ENCODE results near the gene OAS2. TPM values are rescaled to one million over a fixed set of nuclear protein-coding genes. Genes with fewer than 3 reads are reported as not detected.

OAS2 gene
- total RNA-seq (2014; rRNA removed; shearing (Covaris generic)), result 0.26 and 0.85 TPM in 2 replicates

GRCh38 chr12:112978163-112979040 is at the start of gene OAS2:
Gene OAS2 (plus strand): TSS chr12:112978519. CDS start chr12:112978609, 90 bp downstream.
- peaks cover 4% of the 10 kb centered on the region for H3K4me1 ChIP-seq (replicated peaks)
- H3K4me3 ChIP-seq, result peak within 1 kb of the TSS; percentile 19
- DNase-seq (ENCODE audit: low read depth in 1 of 2, low spot score in 2 of 2), result peak in 1 of 2 experiments; percentile 16
- no peaks in the 10 kb centered on the region for H3K27me3 ChIP-seq (replicated peaks)
- no peaks in the 10 kb centered on the region for H3K36me3 ChIP-seq
- H3K27ac ChIP-seq, result no peak within 1 kb of the TSS
- H3K9me3 ChIP-seq (replicated peaks), result no peaks in the 10 kb centered on the region

GRCh38 chr12:112928978-112929377 is 49.3 kb upstream of the OAS2 start:
- Histone ChIP-seq H3K4me1 (replicated peaks) (no peaks in the 10 kb centered on the region), H3K27ac (no peak overlapping the region), H3K4me3 (no peak overlapping the region), H3K9me3 (replicated peaks) (no peaks in the 10 kb centered on the region), H3K36me3 (no peaks in the 10 kb centered on the region), H3K27me3 (replicated peaks) (no peaks in the 10 kb centered on the region; the same call in 1 of the 2 replicates)
- DNase-seq (ENCODE audit: low read depth in 1 of 2, low spot score in 2 of 2), result no peak

DNA sequence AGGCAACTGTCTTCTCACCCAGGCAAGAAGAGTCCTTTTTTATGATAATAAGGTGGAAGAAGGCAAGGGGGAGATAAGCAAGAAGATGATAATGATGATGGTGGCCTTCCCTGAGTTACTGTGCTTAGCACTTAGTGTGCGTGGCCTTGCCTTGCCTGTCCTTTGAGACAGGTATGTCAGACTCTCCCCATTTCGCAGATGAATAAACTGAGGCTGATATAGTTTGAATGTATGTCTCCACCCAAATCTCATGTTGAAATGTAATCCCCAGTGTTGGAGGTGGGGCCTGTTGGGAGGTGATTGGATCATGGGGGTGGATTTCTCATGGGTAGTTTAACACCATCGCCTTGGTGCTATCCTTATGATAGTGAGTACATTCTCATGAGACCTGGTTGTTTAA is 48.6 kb upstream of the OAS2 start:
- no peak for DNase-seq (ENCODE audit: low read depth in 1 of 2, low spot score in 2 of 2)
- no peaks in the 10 kb centered on the region for H3K9me3 ChIP-seq (replicated peaks)
- H3K4me3 ChIP-seq, result no peak overlapping the region
- no peaks in the 10 kb centered on the region for H3K36me3 ChIP-seq
- no peaks in the 10 kb centered on the region; the same call in 1 of the 2 replicates for H3K27me3 ChIP-seq (replicated peaks)
- no peak overlapping the region for H3K27ac ChIP-seq
- no peaks in the 10 kb centered on the region for H3K4me1 ChIP-seq (replicated peaks)

DNA sequence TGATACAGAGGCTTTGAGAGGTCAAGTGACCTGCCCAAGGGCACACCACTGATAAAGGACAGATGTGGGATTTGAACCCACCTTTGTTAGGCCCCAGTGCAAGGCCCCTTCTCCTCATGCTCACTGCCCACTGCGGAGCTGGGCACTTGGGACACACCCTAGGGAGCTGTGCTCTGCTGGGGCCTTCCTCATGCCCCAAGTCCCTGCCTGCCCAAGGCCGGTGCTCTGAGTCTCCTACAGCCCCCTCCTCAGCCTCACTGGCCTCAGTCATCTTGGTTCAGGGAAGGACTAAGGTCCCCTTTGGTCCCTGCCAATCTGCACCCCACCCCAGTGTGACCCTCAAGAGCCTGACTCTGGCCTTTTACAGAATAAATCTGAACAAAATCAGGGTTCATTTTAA is 48.0 kb upstream of the OAS2 start:
- H3K27ac ChIP-seq, result no peak overlapping the region

DNA sequence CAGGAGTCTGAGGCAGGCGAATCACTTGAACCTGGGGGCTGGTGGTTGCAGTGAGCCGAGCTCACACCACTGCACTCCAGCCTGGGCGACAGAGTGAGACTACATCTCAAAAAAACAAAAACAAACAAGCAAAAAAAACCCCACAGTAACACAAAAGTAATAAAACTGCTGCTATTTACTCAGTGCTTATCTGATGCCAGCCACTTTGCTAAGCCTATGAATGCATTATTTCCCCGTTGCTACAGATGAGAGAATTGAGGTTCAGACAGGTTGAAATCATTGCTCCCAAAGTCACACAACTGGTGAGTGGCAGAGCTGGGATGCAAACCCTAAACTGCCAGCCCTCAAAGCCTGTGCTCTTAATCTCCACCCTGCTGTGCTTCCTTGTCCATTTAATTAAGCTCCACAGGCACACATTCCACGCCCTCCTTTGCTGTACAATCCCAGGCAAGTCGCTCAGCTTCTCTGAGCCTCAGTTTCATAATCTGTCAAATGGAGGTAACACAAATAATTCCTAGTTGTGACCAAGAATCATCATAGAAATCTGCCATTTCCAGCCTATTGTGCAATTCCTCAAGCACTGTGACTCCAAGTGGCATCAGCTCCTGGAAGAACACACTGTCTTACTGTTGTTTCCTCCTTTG is 45.7 kb upstream of the OAS2 start:
- H3K4me3 ChIP-seq, result no peak overlapping the region
- H3K27me3 ChIP-seq (replicated peaks), result no peaks in the 10 kb centered on the region
- H3K4me1 ChIP-seq (replicated peaks), result no peaks in the 10 kb centered on the region
- no peaks in the 10 kb centered on the region for H3K36me3 ChIP-seq
- H3K27ac ChIP-seq, result no peak overlapping the region
- no peak for DNase-seq (ENCODE audit: low read depth in 1 of 2, low spot score in 2 of 2)
- no peaks in the 10 kb centered on the region for H3K9me3 ChIP-seq (replicated peaks)

More for the DNA sequence above, 48.0 kb upstream of the OAS2 start:
- Histone ChIP-seq H3K9me3 (replicated peaks) (no peaks in the 10 kb centered on the region), H3K27me3 (replicated peaks) (no peaks in the 10 kb centered on the region), H3K4me3 (no peak overlapping the region), H3K36me3 (no peaks in the 10 kb centered on the region), H3K4me1 (replicated peaks) (no peaks in the 10 kb centered on the region)
- no peak for DNase-seq (ENCODE audit: low read depth in 1 of 2, low spot score in 2 of 2)

- Histone ChIP-seq H3K9me3 (replicated peaks) (no peaks in the 10 kb centered on the region), H3K4me3 (no peak overlapping the region), H3K27me3 (replicated peaks) (no peaks in the 10 kb centered on the region), H3K27ac (no peak overlapping the region), H3K4me1 (replicated peaks) (0 out of 2 replicates have a peak, but pooled peaks cover 3% of the 10 kb centered on the region), H3K36me3 (no peaks in the 10 kb centered on the region)
- DNase-seq (ENCODE audit: low read depth in 1 of 2, low spot score in 2 of 2), result no peak
Observed at GRCh38 chr12:112933129-112933505, 45.2 kb upstream of the OAS2 start.

GRCh38 chr12:112936264-112936663 is 42.1 kb upstream of the OAS2 start:
- no peak overlapping the region for H3K4me3 ChIP-seq
- no peaks in the 10 kb centered on the region for H3K27me3 ChIP-seq (replicated peaks)
- H3K36me3 ChIP-seq, result no peaks in the 10 kb centered on the region
- H3K9me3 ChIP-seq (replicated peaks), result no peaks in the 10 kb centered on the region
- H3K27ac ChIP-seq, result no peak overlapping the region
- no peak for DNase-seq (ENCODE audit: low read depth in 1 of 2, low spot score in 2 of 2)
- peaks cover 7% of the 10 kb centered on the region; the same call in 1 of the 2 replicates for H3K4me1 ChIP-seq (replicated peaks)

GRCh38 chr12:112936927-112937326 is 41.4 kb upstream of the OAS2 start:
- no peak for DNase-seq (ENCODE audit: low read depth in 1 of 2, low spot score in 2 of 2)
- H3K4me3 ChIP-seq, result no peak overlapping the region
- no peaks in the 10 kb centered on the region for H3K9me3 ChIP-seq (replicated peaks)
- H3K27me3 ChIP-seq (replicated peaks), result no peaks in the 10 kb centered on the region
- no peak overlapping the region for H3K27ac ChIP-seq
- no peaks in the 10 kb centered on the region for H3K36me3 ChIP-seq
- H3K4me1 ChIP-seq (replicated peaks), result peaks cover 7% of the 10 kb centered on the region; the same call in 1 of the 2 replicates

- Histone ChIP-seq H3K36me3 (peaks cover 2% of the 10 kb centered on the region; the same call in 1 of the 2 replicates), H3K9me3 (replicated peaks) (no peaks in the 10 kb centered on the region), H3K27ac (peak within 1 kb of the TSS; percentile 35), H3K4me1 (replicated peaks) (peaks cover 7% of the 10 kb centered on the region; the same call in 1 of the 2 replicates), H3K27me3 (replicated peaks) (no peaks in the 10 kb centered on the region), H3K4me3 (peak within 1 kb of the TSS; percentile 53)
- DNase-seq (ENCODE audit: low read depth in 1 of 2, low spot score in 2 of 2), result peak; percentile 76 to 85
Observed at GRCh38 chr12:112937741-112938719, 40.3 kb upstream of the OAS2 start, which contains the start of gene OAS3. Gene OAS3 (plus strand): TSS chr12:112938474. CDS start chr12:112938531, 57 bp downstream.

DNA sequence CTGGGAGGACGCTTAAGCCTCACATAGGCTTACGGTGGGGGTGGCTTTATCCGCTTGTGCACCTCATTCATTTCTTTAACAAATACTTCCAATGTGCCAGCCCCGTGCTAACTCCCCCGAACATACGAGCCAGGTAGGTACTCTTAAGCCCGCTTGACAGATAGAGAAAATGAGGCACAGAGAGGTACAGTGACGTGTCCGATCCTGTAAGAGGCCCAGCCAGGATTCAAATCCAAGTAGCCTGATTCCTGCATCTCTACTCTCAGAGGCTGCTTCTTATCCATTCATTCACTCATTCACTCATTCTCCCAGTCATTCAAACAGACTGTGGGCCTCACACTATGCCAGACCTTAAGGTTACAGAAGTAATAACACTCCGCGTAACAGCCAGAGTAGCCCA is 39.6 kb upstream of the OAS2 start:
- Histone ChIP-seq H3K9me3 (replicated peaks) (no peaks in the 10 kb centered on the region), H3K27ac (peak overlapping the region; percentile 35), H3K4me3 (peak overlapping the region; percentile 53), H3K27me3 (replicated peaks) (no peaks in the 10 kb centered on the region), H3K36me3 (peaks cover 4% of the 10 kb centered on the region; the same call in 1 of the 2 replicates), H3K4me1 (replicated peaks) (peaks cover 7% of the 10 kb centered on the region; the same call in 1 of the 2 replicates)
- DNase-seq (ENCODE audit: low read depth in 1 of 2, low spot score in 2 of 2), result no peak

- H3K4me1 ChIP-seq (replicated peaks), result peaks cover 7% of the 10 kb centered on the region; the same call in 1 of the 2 replicates
- DNase-seq (ENCODE audit: low read depth in 1 of 2, low spot score in 2 of 2), result no peak
- H3K9me3 ChIP-seq (replicated peaks), result no peaks in the 10 kb centered on the region
- H3K36me3 ChIP-seq, result peaks cover 8% of the 10 kb centered on the region; the same call in 1 of the 2 replicates
- H3K27ac ChIP-seq, result no peak overlapping the region
- no peak overlapping the region for H3K4me3 ChIP-seq
- H3K27me3 ChIP-seq (replicated peaks), result no peaks in the 10 kb centered on the region
Observed at GRCh38 chr12:112939761-112940381, 38.4 kb upstream of the OAS2 start.

GRCh38 chr12:112941528-112942335 is 36.6 kb upstream of the OAS2 start:
- no peak for DNase-seq (ENCODE audit: low read depth in 1 of 2, low spot score in 2 of 2)
- no peaks in the 10 kb centered on the region for H3K9me3 ChIP-seq (replicated peaks)
- no peak overlapping the region for H3K27ac ChIP-seq
- H3K36me3 ChIP-seq, result peaks cover 8% of the 10 kb centered on the region; the same call in 1 of the 2 replicates
- H3K4me3 ChIP-seq, result no peak overlapping the region
- H3K27me3 ChIP-seq (replicated peaks), result no peaks in the 10 kb centered on the region
- H3K4me1 ChIP-seq (replicated peaks), result peaks cover 7% of the 10 kb centered on the region; the same call in 1 of the 2 replicates

All from SJSA1 (cell line).